ENCODE data around the gene SPDYC.
"Not testable (repeated sequence)": the region's sequence is repeated elsewhere in the genome, so short reads cannot be mapped to it uniquely, and the experiment has no call there.

SPDYC gene

DNA sequence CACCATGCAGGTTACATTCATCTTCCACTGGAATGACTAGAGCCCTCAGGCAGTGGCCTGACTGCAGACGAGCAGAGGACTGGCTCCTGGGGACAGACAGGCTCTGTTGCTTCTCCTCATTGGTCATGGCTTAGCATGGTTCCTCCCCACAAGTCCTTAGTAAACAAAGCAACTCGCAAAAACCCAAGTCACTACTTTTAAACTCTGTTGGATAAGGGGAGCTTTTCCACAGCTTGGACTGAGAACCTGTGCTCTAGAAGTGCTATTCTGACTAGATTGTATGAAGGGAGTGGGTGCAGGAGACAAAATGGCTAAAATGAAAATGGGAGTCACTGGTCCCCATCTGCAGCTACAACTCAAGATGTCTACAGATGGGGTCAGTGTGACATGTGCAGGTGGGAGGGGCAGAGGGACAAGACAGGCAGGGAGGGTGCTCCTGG lies 4.6 kb downstream of the SPDYC start:
- not testable (repeated sequence) for DNase-seq

DNA sequence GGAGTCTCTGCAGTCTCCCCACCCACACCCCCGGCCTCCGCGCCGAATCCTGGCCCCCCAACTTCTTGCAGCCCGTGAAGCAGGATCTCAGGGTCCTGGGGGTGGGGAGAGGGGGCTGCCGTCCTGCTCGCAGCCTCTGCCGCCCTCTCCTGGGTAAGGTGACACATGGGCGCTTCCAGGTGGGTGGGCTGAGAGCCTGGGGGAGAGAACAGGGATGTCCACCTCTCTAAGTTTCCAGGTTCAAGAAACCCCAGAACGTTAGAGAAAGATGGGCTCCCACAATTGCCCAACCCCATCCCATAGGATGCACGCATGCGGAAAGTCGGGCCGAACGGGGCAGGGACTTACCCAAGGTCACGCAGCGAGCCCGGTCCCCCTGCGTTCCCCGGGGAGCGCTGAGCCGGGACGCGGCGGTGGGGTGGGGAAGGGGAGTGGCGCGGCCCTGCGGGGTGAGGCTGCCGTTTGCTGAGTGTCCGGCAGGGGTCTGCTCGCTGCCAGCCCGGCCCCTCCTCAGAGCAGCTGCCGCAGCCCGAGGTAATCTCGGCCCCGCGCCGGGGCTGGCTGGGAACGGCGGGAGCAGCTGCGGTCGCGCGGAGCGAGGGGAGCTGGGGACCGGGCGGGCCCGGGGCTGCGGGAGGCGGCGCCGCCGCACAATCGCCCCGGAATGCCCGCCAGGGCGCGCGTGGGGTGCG lies 11.0 kb downstream of the SPDYC start:
- DNase-seq, result peak; percentile 83

DNA sequence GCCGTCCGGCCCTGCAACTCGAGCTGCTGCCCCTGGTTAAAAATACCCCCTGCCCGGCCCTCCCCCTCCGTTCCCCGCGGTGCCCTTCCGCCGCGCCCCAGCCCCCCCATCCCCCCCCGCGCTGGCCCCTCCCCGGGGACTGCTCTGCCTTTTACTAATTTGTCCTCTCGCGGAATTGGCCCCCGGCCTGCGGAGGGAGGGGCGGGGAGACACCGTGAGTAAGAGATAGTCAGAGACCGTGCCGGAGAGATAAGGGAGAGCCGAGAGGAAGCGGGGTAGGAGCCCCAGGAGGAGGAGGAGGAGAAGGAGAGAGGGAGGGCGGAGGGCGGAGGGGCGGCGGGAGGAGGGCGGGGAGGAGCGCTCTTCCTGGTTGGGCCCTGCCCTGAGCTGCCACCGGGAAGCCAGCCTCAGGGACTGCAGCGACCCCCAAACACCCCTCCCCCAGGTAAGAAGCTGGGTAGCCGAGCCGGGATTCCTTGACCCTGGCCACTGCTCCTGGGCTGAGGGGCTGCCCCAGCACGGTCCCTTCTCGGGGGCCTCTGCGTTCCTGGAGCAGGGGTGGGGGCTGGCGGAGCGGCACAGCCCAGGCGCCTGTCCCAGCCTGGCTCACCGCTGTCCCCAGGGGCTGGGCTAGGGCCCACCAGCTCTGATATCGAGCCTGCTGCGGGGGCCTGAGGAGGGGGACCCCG lies 11.7 kb downstream of the SPDYC start, which contains the start of gene CAPN1:
Gene CAPN1, plus strand, starts transcription at position 360 of the 689 bp plus-strand sequence. CDS start 774 bp downstream, outside the sequence.
- DNase-seq, result peak; percentile 84

DNA sequence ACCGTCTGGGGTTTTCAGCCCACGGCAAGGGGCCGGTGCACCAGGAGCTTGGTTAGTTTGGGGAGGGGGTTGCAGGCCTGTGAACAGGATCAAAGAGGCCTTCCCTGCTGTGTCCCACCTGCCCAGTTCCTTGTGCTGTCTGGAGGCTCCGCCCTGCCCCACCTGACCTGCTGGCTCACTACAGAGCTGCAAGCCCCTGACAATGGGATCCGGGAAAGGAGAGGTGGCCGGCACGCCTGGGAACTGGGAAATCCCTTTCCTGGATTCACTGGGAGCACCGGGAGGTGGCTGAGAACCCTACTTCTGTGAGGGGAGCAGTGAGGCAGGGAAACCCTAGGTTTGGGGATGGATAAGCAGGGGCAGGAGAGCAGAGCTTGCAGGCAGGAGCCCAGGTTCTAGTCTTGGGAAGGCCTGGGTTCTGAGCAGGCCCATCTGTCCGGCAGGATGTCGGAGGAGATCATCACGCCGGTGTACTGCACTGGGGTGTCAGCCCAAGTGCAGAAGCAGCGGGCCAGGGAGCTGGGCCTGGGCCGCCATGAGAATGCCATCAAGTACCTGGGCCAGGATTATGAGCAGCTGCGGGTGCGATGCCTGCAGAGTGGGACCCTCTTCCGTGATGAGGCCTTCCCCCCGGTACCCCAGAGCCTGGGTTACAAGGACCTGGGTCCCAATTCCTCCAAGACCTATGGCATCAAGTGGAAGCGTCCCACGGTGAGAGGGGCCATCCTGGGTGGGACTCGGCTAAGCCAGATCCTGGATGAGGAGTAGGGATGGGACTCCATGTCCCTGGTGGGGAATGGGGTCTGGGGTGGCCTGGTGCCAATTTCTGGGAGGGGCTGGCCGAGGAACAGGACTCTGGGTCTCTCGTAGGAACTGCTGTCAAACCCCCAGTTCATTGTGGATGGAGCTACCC lies 12.5 kb downstream of the SPDYC start:
- DNase-seq, result no peak

DNA sequence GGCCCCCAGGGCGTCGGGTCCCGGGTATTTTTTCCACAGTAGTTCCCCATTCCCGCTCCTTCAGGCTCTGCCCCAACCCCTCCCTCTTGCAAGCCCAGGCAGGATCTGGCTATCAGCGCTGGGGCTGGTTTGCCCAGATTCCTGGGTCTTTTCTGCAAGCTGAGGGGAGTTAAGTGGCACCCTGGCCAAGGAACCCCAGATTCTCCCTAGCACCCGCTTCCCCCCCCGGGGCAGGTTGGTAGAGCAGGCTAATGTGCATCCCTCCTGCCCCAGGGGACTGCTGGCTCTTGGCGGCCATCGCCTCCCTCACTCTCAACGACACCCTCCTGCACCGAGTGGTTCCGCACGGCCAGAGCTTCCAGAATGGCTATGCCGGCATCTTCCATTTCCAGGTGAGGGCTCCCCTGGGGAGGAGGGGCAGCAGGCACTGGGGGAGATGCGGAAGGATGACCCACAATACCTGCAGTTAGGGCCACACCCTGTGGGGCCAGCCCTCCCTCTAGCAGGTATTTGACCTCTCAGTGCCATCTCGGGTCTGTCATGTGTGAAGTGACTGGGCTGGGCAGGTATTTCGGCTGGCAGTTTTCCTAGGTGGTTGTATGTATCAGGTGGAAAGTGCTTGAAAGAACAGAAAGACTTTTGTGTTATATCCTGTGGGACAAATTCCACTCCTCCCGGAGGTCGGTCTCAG lies 13.3 kb downstream of the SPDYC start:
- no peak for DNase-seq

DNA sequence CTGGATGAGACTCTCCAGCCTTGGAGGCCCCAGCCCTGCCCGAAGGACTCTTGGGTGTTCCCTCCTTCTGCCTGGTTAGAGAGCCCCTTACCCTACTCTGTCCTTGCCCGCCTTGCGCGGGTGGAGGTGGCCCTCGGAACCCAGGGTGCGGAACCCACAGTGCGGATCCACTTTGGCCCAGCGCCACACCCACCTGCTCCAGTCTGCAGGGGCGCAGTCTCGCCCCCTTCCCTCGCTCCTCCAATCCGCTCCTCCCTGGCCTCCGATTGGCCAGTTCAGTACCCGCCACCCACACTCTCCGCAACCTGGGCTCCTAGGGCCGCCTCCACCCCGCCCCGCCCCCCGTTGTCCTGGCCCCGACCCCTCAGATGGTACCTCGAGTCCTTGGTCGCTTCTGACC lies 14.1 kb downstream of the SPDYC start:
- no peak for DNase-seq

DNA sequence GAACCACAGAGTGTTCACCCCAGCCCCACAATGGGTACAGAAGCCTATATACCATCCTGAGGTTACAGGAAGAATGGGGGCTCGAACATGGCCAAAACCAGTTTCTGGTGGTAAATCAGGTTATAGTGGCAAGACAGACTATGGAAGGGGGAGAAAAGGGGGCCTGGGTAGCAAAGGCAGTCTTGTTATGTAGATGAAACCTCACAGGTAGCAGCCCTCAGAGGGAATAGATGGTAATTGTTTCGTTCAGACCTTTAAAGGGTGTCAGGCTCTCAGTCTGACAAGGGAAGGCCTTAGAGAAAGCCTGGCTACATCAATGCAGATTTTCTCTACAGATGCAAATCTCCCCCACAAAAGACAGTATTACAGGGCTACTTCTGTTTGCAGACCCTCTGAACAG lies 15.1 kb downstream of the SPDYC start:
- no peak for DNase-seq

DNA sequence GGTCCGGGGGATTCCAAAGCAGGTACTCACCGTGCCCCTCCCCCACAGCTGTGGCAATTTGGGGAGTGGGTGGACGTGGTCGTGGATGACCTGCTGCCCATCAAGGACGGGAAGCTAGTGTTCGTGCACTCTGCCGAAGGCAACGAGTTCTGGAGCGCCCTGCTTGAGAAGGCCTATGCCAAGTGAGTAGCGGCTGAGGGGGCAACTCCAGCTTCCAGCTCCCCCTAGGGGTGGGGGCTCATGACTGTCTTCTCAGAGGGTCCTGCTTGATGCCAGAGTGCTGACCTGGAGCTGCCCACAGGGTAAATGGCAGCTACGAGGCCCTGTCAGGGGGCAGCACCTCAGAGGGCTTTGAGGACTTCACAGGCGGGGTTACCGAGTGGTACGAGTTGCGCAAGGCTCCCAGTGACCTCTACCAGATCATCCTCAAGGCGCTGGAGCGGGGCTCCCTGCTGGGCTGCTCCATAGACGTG lies 15.9 kb downstream of the SPDYC start:
- DNase-seq, result no peak

DNA sequence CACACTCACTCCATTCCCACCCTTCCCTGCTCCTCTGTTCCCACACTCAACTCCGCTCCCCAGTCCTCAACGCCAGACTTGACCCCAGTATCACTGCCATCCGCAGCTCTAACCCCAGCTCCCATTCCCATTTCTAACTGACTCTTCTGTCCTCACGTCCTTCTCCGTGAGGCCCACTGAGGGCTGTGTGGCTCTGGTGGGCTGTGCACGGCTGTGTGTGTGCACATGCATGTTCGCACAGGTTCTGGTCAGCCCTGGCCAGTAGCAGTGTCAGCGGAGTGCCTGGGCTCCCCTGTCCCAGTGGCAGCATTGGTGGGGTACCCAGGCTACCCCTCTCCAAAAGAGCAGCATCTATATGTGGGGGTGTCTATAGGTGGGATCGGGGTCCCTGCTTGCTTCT lies 16.7 kb downstream of the SPDYC start:
- no peak for DNase-seq

DNA sequence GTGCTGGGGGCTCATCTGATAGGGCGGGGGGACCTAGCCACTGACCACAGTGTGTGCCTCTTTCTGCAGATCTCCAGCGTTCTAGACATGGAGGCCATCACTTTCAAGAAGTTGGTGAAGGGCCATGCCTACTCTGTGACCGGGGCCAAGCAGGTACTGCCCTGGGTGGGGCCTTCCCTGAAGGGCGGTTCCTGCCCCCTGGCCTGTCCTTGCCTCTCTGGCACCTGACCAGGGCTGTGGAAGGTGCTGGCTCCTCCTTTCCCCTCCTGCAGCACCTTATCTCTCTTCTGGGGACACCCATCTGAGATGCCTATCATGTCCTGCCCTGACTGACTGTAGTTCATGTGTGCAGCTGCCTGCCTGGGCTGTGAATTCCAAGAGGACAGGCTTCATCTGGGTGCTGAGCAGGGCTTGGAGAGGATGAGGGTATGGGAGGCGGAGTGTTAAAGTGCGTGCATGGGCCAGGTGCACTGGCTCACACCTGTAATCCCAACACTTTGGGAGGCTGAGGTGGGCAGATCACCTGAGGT lies 17.2 kb downstream of the SPDYC start:
- no peak for DNase-seq

DNA sequence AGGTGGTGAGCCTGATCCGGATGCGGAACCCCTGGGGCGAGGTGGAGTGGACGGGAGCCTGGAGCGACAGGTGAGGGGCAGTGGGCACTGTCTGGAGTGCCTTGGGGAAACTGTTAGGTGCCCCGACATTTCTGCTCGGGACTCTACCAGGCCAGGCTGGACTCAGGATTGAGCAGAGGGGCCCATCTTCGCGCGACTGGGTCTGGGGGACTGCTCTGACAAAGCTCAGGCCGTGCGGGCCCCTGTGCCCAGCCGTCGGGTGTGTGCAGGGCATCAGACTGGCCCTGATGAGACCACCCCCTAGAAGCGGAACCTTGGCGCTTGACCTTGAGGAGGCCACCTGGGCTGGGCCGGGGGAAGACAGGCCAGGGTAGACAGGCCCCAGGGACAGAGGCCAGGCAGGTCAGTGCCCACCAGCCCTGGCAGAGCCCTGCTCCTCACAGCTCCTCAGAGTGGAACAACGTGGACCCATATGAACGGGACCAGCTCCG lies 18.0 kb downstream of the SPDYC start:
- DNase-seq, result no peak

DNA sequence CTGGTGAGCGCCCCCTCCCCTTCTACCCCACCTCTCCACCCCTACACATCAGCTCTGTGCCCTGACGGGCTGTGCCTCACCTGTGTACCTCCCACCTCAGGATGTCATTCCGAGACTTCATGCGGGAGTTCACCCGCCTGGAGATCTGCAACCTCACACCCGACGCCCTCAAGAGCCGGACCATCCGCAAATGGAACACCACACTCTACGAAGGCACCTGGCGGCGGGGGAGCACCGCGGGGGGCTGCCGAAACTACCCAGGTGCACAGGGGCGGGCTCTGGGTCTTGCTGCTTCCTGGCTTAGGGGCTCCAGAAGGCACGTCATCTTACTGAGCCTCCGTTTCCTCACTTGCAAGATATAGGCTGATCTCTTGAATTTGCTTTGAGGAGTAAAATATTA lies 18.5 kb downstream of the SPDYC start:
- DNase-seq, result no peak

DNA sequence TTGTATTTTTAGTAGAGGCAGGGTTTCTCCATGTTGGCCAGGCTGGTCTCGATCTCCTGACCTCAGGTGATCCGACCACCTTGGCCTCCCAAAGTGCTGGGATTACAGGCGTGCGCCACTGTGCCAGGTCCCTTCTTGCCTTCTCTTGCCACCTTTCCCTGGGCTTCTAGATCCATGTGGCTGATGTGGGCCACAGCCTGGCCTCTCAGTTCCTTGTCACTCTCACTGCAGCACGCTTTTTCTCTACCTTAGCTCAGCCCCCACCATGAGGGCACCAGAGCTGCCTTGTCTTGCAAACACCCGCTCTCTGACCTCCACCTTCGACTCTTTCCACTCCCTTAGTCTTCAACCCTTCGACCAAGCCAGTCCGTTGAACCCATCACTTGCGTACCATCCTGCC lies 19.2 kb downstream of the SPDYC start:
- no peak for DNase-seq

DNA sequence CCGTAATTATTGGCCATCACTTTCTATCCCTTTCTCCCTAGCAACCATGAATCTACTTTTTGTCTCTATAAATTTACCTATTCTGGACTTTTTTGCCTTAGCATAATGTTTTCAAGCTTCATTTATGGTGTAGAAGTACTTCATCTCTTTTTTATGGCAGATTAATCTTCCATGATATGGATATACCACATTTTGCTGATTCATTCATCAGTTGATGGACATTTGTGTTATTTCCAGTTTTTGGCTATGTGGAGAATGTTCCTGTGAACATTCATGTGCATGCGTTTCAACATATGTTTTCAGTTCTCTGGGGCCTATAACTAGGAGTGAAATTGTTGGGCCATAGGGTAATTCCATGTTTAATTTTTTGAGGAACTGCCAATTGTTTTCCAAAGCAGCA lies 24.5 kb downstream of the SPDYC start:
- no peak for DNase-seq

DNA sequence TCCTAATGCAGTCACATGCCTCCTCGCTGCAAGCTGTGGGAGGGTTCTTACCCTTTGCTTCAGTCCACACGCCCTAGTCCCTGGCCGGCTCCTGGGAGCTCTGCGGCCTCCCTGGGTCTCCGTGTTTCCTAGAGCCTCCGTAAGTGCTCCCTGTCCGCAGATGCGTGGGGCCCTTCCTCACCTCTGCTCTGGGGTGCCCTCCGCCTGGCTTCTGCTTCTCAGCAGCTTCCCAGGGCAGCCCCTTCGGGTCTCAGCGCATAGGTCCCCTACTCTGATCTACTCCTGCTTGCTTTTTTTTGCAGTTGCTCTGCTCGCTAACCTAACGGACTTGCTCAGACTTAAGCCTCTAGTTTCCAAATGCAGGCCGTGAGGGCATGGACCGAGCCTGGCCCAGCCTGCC lies 34.1 kb downstream of the SPDYC start:
- no peak for DNase-seq

DNA sequence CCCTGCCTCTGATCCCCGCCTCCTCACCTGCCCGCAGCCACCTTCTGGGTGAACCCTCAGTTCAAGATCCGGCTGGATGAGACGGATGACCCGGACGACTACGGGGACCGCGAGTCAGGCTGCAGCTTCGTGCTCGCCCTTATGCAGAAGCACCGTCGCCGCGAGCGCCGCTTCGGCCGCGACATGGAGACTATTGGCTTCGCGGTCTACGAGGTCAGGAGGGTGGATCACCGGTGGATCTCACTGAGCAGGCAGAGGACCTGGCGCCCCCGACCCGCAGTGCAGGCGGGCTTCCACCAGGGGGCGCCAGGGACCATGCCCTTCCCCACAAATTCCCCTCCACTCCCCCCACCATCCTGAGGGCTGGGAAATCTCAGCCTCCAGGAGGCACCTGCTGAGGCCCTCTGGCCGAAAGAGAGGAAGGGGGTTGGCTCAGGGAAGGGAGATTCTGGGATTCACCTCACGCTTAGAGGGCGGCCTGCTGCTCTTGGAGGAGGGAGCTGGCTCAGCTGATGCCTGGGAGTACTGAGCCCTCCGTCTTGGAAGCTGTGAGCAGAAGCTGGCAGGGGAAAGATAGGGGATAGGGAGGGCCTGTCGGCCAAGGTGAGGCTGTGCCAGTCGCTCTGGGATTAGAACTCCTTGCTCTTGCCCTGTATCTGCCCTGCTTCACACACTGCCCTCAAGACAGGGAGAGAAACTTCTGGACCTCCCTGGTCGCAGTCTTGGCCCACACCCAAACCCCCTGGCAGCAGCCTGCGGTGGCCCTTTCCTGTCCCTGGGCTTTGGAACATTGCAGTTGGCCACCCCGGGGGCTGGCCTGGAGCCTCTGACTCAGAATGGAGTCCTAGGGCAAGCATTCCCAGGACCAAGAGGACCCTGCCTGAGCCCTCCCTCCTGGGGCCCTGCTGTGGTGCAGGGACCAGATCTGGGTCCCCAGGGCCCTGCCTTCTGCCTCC lies 34.9 kb downstream of the SPDYC start:
- DNase-seq, result no peak

DNA sequence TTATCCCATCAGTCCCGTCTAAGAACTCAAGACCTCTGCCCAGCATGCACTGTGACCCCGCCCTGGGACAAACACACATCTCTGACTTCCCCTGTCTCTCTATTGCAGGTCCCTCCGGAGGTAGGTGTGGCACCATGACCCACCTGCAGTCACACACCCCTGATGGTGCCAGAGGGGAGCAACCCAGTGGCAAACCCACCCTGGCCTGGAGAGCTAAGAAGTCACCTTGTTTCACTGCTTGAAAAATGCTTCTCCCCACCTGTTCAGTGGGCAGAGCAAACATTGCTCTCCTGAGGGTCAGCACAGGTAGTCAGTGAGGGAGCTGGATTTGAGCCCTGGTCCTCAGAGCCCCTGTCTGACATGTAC lies 35.6 kb downstream of the SPDYC start:
- DNase-seq, result no peak

DNA sequence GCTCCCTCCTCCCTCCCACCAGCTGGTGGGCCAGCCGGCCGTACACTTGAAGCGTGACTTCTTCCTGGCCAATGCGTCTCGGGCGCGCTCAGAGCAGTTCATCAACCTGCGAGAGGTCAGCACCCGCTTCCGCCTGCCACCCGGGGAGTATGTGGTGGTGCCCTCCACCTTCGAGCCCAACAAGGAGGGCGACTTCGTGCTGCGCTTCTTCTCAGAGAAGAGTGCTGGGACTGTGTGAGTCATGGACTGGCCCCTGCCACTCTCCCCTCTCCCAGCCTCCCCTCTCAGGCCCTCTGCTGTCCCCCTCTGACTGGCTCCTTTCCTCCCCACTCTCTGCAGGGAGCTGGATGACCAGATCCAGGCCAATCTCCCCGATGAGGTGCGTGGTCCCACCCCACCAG lies 36.4 kb downstream of the SPDYC start:
- DNase-seq, result no peak

DNA sequence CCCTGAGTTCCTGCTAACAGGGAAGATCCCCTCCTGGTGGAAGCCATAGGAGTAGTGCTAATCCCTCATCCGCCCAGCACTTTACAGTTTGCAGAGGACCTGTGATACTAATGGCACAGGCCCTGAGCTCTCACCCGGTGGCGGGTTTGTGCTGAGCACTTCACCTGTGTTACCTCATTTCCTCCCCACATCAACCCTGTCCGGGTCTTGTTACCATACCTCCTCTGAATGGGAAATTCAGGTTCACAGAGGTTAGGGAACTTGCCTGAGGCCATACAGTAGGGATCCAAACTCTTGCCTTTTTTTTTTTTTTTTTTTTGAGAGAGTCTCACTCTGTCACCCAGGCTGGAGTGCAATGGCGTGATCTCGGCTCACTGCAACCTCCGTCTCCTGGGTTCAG lies 36.9 kb downstream of the SPDYC start:
- DNase-seq, result no peak

DNA sequence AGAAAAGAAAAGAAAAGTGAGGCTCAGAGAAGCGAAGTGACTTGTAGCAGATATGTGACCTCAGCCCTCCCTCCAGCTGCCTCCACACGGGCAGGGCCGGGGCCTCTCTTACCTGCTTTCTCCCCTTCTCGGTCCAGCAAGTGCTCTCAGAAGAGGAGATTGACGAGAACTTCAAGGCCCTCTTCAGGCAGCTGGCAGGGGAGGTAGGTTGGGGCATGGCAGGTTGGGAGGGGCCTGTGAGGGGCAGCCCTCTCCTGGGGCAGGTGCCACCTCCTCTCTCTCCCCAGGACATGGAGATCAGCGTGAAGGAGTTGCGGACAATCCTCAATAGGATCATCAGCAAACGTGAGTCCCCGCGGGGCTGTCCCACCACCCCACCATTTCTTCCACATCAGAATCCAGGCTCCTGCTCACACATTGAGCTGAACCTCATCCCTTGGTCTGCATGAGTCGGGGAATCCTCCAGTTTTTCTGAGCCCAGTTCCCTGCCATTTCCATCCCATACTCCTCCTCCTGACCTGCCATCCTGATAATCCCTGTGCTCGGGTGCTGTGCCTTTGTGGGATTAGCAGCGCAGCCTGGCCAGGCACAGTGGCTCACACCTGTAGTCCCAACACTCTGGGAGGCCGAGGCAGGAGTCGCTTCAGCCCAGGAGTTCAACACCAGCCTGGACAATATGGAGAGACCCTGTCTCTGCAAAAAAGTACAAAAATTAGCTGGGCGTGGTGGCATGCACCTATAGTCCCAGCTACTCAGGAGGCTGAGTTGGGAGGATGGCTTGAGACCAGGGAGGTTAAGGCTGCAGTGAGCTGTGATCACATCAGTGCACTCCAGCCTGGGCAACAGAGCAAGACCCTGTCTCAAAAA lies 38.1 kb downstream of the SPDYC start:
- DNase-seq, result no peak

All from left hindlimb (tissue), 1 donor.